ENCODE data around the gene KCNE5. TPM values are rescaled to one million over a fixed set of nuclear protein-coding genes. Genes with fewer than 3 reads are reported as not detected.
"Not testable (repeated sequence)": the region's sequence is repeated elsewhere in the genome, so short reads cannot be mapped to it uniquely, and the experiment has no call there.

Gene KCNE5
- total RNA-seq, 1 donor from 2014 or later: 0.98 TPM

DNA sequence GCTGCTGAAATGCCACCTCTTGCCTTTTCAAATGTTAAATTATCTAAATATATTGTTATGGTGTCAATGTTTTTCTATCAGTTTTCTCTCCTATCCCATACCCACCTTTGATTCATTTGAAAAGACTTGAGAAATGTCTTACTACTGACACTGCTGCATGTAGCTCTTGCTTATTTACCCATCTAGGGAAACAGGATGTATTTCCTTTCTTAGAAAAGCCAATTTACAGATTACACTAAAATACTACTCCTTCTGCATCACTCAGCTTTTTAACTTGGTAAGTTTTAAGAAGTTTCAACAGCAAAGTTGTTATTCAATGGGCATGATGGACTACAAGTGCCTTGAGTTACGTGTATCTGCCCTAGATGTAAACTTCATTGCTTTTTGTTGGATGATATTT is 13.2 kb upstream of the KCNE5 start:
- no peaks in the 10 kb centered on the region for H3K27me3 Mint-ChIP-seq (ENCODE audit: low read depth)
- H3K36me3 Mint-ChIP-seq (ENCODE audit: low read depth): peaks cover 27% of the 10 kb centered on the region
- no peak overlapping the region for H3K4me3 Mint-ChIP-seq (ENCODE audit: low read depth)
- H3K27ac Mint-ChIP-seq: peak overlapping the region; percentile 38
- intact Hi-C loops (cut with micrococcal nuclease): no loop called here
- peaks cover 5% of the 10 kb centered on the region for H3K9me3 Mint-ChIP-seq
- no peak for DNase-seq (ENCODE audit: low spot score)
- H3K4me1 Mint-ChIP-seq (ENCODE audit: low read depth): peaks cover 26% of the 10 kb centered on the region

DNA sequence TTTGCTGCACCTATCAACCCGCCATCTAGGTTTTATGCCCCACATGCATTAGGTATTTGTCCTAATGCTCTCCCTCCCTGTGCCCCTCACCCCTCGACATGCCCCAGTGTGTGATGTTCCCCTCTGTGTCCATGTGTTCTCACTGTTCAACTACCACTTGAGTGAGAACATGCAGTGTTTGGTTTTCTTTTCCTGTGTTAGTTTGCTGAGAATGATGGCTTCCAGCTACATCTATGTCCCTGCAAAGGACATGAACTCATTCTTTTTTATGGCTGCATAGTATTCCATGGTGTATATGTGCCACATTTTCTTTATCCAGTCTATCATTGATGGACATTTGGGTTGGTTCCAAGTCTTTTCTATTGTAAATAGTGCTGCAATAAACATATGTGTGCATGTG is 12.5 kb upstream of the KCNE5 start:
- H3K4me1 Mint-ChIP-seq (ENCODE audit: low read depth): peaks cover 23% of the 10 kb centered on the region
- H3K9me3 Mint-ChIP-seq; H3K27ac Mint-ChIP-seq; H3K4me3 Mint-ChIP-seq (ENCODE audit: low read depth); DNase-seq (ENCODE audit: low spot score); H3K27me3 Mint-ChIP-seq (ENCODE audit: low read depth); intact Hi-C loops (cut with micrococcal nuclease): not testable (repeated sequence)
- peaks cover 27% of the 10 kb centered on the region for H3K36me3 Mint-ChIP-seq (ENCODE audit: low read depth)

DNA sequence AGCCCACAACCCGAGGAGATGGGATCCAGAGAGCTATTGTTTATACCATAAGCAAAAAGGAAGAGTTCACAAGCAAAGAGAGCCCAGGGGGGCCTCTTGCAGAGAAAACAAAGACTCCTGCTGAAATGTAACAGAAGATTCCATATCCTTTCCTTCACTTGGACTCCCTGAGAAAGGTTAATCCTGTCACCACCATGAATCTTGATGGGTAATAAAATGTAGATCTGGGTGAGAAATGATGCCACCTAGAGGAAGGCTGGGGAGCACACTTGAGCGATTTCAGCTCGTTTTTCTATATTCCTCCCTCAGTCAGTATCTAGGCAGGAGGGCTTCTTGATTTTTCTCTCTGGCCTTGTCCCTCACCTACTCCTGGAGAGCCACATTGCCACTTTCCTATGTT is 10.2 kb upstream of the KCNE5 start:
- Mint-ChIP-seq H3K36me3 (ENCODE audit: low read depth) (peaks cover 20% of the 10 kb centered on the region), H3K9me3 (peaks cover 5% of the 10 kb centered on the region), H3K27me3 (ENCODE audit: low read depth) (no peaks in the 10 kb centered on the region), H3K27ac (no peak overlapping the region), H3K4me1 (ENCODE audit: low read depth) (peaks cover 18% of the 10 kb centered on the region), H3K4me3 (ENCODE audit: low read depth) (no peak overlapping the region)
- no peak for DNase-seq (ENCODE audit: low spot score)
- intact Hi-C loops (cut with micrococcal nuclease): no loop called here

DNA sequence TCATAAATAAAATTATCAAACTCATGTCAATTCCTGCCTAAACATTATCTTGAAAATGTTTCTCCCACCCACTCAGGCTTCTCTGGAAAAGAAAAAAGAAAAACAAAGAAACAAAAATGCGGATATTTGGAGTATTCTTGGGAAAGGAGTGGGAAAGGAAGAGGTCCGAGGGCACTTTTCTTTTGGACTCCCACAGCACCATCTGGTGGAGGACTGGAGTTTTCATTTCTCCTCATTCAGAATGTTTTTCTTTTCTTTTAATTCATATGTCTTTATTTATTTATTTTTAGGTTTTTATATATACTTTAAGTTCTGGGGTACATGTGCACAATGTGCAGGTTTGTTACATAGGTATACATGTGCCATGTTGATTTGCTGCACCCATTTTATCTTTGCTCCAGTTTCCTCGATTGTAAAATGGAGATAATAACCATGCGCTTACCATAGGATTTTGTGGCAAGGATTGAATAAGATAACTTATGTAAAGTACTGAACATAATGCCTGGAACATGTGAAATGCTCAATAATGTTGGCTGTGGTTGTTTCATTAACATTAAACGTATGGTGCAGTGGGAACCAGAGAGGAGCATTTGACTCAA is 8.0 kb upstream of the KCNE5 start:
- no peaks in the 10 kb centered on the region for H3K27me3 Mint-ChIP-seq (ENCODE audit: low read depth)
- no peak overlapping the region for H3K4me3 Mint-ChIP-seq (ENCODE audit: low read depth)
- DNase-seq (ENCODE audit: low spot score): no peak
- peaks cover 10% of the 10 kb centered on the region for H3K36me3 Mint-ChIP-seq (ENCODE audit: low read depth)
- H3K4me1 Mint-ChIP-seq (ENCODE audit: low read depth): peaks cover 7% of the 10 kb centered on the region
- H3K27ac Mint-ChIP-seq: no peak overlapping the region
- H3K9me3 Mint-ChIP-seq: peaks cover 1% of the 10 kb centered on the region
- intact Hi-C loops (cut with micrococcal nuclease): loop anchor here (5.0 kb wide), 1 partner anchor 146 kb away; no protein-coding TSS in a partner anchor

DNA sequence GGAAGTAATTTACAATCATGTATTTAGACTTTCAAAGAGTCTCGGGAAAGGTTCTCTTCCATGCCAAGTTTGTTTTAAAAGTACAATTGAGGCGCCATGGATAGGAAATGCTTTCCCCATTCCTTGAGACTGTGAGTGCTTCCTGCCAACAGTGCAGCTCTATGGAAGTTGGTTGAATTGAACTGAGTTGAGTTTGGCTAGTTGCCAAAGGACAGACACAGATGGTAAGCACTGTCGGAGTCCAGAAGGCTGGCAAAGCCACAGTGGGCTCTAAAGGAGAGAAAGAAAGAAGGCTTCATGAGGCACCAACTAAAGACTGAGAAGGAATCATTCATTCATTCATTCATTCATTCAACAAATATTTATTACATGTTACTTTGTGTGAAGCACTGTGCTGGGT is 4.3 kb upstream of the KCNE5 start:
- peaks cover 5% of the 10 kb centered on the region for H3K4me1 Mint-ChIP-seq (ENCODE audit: low read depth)
- peaks cover 9% of the 10 kb centered on the region for H3K36me3 Mint-ChIP-seq (ENCODE audit: low read depth)
- no peaks in the 10 kb centered on the region for H3K9me3 Mint-ChIP-seq
- no peaks in the 10 kb centered on the region for H3K27me3 Mint-ChIP-seq (ENCODE audit: low read depth)
- H3K27ac Mint-ChIP-seq: no peak overlapping the region
- intact Hi-C loops (cut with micrococcal nuclease): no loop called here
- no peak overlapping the region for H3K4me3 Mint-ChIP-seq (ENCODE audit: low read depth)
- no peak for DNase-seq (ENCODE audit: low spot score)

DNA sequence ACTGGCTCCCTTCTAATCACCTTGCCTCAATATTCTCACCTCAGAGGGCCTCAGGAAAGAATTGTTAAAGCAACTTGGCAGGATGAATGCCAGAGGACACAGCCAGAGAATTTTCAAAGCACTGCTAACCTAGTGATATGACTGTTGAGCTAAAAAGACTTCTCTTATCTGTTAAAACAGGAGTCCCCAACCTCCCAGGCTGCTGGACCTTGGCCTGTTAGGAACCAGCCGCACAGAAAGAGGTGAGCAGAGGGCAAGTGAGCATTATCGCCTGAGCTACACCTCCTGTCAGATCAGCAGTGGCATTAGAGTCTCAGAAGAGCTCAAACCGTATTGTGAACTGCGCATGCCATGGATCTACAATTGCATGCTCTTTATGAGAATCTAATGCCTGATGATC is 1.7 kb upstream of the KCNE5 start:
- H3K4me3 Mint-ChIP-seq (ENCODE audit: low read depth): no peak overlapping the region

DNA sequence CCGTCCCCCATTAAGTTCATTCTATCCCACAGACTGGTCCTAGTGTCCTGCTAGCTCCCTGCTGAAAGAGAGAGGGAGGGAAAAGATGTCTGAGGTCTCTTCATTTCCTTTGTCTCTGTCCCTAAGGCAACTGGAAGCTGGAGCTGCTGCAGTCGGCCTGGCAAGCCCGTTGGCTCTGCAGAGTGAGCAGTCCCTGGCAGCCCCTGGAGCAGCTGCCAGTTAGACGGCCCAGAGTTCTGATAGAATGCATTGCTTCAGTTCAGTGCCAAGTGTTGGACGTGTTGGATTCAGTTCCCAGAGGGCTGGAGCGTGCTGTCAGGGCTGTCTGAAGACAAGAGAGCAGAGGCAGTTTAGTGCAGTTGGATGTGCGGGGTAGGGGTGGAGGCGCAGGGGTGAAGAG is 975 bp downstream of the KCNE5 start:
- Mint-ChIP-seq H3K27me3 (ENCODE audit: low read depth) (no peaks in the 10 kb centered on the region), H3K27ac (no peak overlapping the region), H3K4me3 (ENCODE audit: low read depth) (no peak overlapping the region), H3K4me1 (ENCODE audit: low read depth) (peaks cover 5% of the 10 kb centered on the region), H3K9me3 (no peaks in the 10 kb centered on the region), H3K36me3 (ENCODE audit: low read depth) (peaks cover 9% of the 10 kb centered on the region)
- no peak for DNase-seq (ENCODE audit: low spot score)
- intact Hi-C loops (cut with micrococcal nuclease): no loop called here

More for the DNA sequence above, 1.7 kb upstream of the KCNE5 start:
- Mint-ChIP-seq H3K27ac (no peak overlapping the region), H3K27me3 (ENCODE audit: low read depth) (no peaks in the 10 kb centered on the region), H3K36me3 (ENCODE audit: low read depth) (peaks cover 9% of the 10 kb centered on the region), H3K9me3 (no peaks in the 10 kb centered on the region), H3K4me1 (ENCODE audit: low read depth) (peaks cover 5% of the 10 kb centered on the region)
- DNase-seq (ENCODE audit: low spot score): no peak
- intact Hi-C loops (cut with micrococcal nuclease): no loop called here

DNA sequence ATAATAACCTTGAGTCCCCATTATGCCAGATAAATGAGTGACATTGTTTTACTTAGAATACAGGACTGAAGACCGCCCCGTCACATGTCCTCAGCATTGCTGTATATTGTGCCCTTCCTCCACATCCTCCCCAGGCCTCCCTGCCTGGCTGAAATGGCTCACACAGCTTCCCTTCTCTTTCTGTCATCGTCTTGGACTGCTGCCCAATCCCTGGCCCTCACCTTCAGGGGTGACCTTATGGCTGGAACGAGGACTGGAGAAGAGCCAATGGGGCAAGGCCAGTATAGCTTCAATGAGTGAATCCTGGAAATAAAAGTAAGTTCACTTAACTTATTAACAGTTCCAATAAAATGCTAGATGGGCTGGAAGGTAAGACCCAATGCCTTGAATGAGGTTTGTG is 2.7 kb downstream of the KCNE5 start:
- no peak overlapping the region for H3K4me3 Mint-ChIP-seq (ENCODE audit: low read depth)

DNA sequence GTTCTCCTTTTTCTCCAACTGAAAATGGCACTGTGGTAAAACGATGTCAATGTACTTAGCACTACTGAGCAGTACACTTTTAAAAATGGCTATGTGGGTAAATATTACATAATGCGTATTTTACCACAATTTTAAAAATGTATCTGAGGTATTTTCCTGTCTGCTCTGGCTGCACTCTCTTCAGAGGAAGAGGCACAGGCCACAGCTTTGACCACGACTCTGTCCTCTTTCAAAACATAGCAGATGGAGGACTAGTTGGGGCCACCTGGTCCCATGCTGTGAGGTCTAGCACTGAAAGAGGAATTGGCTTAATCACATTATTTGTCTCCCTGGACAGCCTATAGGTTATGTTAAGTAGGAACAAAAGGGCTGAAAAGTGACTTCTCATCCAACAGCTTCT is 5.2 kb downstream of the KCNE5 start:
- no peak overlapping the region for H3K4me3 Mint-ChIP-seq (ENCODE audit: low read depth)
- H3K4me1 Mint-ChIP-seq (ENCODE audit: low read depth): no peaks in the 10 kb centered on the region
- H3K36me3 Mint-ChIP-seq (ENCODE audit: low read depth): no peaks in the 10 kb centered on the region
- intact Hi-C loops (cut with micrococcal nuclease): no loop called here
- no peak overlapping the region for H3K27ac Mint-ChIP-seq
- H3K27me3 Mint-ChIP-seq (ENCODE audit: low read depth): no peaks in the 10 kb centered on the region
- DNase-seq (ENCODE audit: low spot score): no peak
- H3K9me3 Mint-ChIP-seq: no peaks in the 10 kb centered on the region

More for the DNA sequence above, 2.7 kb downstream of the KCNE5 start:
- Mint-ChIP-seq H3K27me3 (ENCODE audit: low read depth) (no peaks in the 10 kb centered on the region), H3K27ac (no peak overlapping the region), H3K36me3 (ENCODE audit: low read depth) (no peaks in the 10 kb centered on the region), H3K4me1 (ENCODE audit: low read depth) (no peaks in the 10 kb centered on the region), H3K9me3 (no peaks in the 10 kb centered on the region)
- no peak for DNase-seq (ENCODE audit: low spot score)
- intact Hi-C loops (cut with micrococcal nuclease): no loop called here

DNA sequence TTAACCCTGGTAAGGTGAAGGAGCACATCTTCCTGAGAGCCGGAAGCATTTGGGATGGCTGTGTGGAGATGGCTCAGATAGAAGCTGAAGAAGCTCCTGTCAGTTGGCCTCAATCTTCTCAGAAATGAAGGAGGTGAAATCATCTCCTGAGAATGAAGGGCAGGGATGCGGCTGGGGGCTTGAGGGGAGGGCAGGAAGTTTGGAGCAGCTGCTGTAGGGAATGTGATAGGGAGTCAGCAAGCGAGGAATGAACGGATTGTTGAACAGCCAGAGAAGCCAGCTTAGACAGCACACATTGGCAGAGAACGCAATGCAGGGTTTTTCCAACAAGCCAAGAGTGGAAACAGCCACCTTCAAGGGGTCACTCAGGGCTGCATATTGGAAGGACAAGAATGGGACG is 10.0 kb downstream of the KCNE5 start:
- intact Hi-C loops (cut with micrococcal nuclease): no loop called here
- Mint-ChIP-seq H3K4me1 (ENCODE audit: low read depth) (no peaks in the 10 kb centered on the region), H3K9me3 (no peaks in the 10 kb centered on the region), H3K27ac (no peak overlapping the region), H3K4me3 (ENCODE audit: low read depth) (no peak overlapping the region), H3K36me3 (ENCODE audit: low read depth) (no peaks in the 10 kb centered on the region), H3K27me3 (ENCODE audit: low read depth) (no peaks in the 10 kb centered on the region)
- DNase-seq (ENCODE audit: low spot score): no peak

DNA sequence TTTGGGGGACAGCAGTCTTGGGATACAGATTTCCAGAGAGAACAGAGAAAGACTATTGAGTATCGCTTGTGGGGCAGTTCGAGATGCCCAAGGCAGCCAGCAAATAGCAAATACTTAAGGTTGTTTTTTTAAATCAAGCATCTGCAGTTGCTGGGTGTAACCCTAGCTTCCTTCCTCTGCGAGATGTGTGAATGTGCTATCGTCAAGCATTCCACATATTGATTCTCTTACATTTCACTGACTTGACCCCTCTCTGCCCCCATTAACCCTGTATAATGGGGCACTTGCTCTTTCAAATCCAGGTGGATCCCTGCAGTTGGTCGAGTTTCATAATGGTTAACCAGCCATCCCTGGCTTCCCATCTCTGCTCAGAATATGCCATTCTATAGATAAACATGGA is 23.5 kb downstream of the KCNE5 start:
- H3K27me3 Mint-ChIP-seq (ENCODE audit: low read depth): peaks cover 19% of the 10 kb centered on the region
- peaks cover 2% of the 10 kb centered on the region for H3K4me1 Mint-ChIP-seq (ENCODE audit: low read depth)
- H3K27ac Mint-ChIP-seq: no peak overlapping the region
- intact Hi-C loops (cut with micrococcal nuclease): no loop called here
- H3K4me3 Mint-ChIP-seq (ENCODE audit: low read depth): no peak overlapping the region
- no peak for DNase-seq (ENCODE audit: low spot score)
- peaks cover 6% of the 10 kb centered on the region for H3K9me3 Mint-ChIP-seq
- H3K36me3 Mint-ChIP-seq (ENCODE audit: low read depth): no peaks in the 10 kb centered on the region

DNA sequence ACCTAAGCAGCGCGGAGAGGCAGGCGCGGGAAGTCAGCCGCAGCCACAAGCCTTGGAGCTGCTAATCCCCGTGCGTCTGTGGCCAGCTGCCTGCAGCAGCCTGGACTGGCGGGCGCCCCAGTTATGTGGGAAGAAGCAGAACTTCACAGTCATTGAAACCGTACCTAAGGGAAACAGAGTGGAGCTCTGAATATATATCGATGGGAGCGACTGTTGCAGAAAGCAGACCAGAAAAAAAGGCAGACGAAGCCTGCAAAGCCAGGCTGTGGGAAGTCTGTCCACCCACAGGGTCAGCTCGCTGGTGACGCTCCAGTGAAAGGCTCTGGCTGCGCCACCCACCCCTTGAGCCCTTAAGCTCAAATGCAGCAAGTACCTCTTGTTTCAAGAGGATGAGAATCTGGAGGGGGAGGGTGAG is 24.7 kb downstream of the KCNE5 start:
- intact Hi-C loops (cut with micrococcal nuclease): no loop called here
- no peak for DNase-seq (ENCODE audit: low spot score)
- H3K4me3 Mint-ChIP-seq (ENCODE audit: low read depth): no peak overlapping the region
- no peak overlapping the region for H3K27ac Mint-ChIP-seq
- H3K27me3 Mint-ChIP-seq (ENCODE audit: low read depth): peaks cover 12% of the 10 kb centered on the region
- no peaks in the 10 kb centered on the region for H3K36me3 Mint-ChIP-seq (ENCODE audit: low read depth)
- peaks cover 2% of the 10 kb centered on the region for H3K4me1 Mint-ChIP-seq (ENCODE audit: low read depth)
- H3K9me3 Mint-ChIP-seq: no peaks in the 10 kb centered on the region

DNA sequence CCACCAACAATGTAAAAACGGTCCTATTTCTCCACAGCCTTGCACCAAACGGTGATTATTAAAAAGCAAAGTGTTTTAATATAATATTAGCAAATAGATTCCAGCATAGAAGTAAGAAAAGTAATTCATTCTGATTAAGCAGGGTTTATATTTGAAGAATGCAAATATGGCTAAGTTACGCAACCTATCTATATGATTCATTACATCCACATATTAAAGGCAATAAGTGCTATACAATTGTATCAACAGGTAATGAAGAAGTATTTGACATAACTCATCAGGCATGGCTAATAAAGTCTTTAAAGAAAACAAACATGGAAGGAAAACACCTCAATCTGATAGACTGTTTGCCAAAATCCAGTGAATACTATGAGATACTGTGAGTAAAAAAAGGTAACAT is 29.0 kb downstream of the KCNE5 start:
- intact Hi-C loops (cut with micrococcal nuclease): no loop called here

DNA sequence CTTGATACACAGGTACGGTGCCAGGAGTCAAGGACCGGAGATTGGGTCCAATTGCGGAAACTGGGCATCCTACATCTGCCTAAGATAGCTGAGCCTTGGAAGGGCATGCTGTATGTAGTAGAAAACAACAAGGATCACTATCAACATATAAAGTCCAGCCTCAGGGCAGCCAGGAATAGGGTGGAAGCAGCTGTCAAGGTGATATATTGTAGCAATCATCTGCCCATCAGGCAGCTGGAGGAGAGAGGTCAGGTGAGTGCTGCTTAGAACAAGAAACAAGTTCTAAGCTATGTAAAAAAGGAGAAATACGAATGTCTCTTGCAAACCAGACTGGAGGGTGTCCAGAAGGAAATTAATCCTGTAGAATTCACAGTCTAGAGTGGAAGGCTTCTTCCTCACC is 34.8 kb downstream of the KCNE5 start:
- DNase-seq (ENCODE audit: low spot score): no peak
- Mint-ChIP-seq H3K27me3 (ENCODE audit: low read depth) (peaks cover 8% of the 10 kb centered on the region), H3K4me1 (ENCODE audit: low read depth) (no peaks in the 10 kb centered on the region), H3K27ac (no peak overlapping the region), H3K9me3 (no peaks in the 10 kb centered on the region), H3K36me3 (ENCODE audit: low read depth) (no peaks in the 10 kb centered on the region), H3K4me3 (ENCODE audit: low read depth) (no peak overlapping the region)
- intact Hi-C loops (cut with micrococcal nuclease): no loop called here

More for the DNA sequence above, 29.0 kb downstream of the KCNE5 start:
- Mint-ChIP-seq H3K27me3 (ENCODE audit: low read depth) (peaks cover 12% of the 10 kb centered on the region), H3K27ac (no peak overlapping the region), H3K9me3 (no peaks in the 10 kb centered on the region), H3K4me1 (ENCODE audit: low read depth) (peaks cover 2% of the 10 kb centered on the region), H3K4me3 (ENCODE audit: low read depth) (no peak overlapping the region), H3K36me3 (ENCODE audit: low read depth) (no peaks in the 10 kb centered on the region)
- DNase-seq (ENCODE audit: low spot score): no peak
